ENCODE results near the gene TMEM200A.

DNA sequence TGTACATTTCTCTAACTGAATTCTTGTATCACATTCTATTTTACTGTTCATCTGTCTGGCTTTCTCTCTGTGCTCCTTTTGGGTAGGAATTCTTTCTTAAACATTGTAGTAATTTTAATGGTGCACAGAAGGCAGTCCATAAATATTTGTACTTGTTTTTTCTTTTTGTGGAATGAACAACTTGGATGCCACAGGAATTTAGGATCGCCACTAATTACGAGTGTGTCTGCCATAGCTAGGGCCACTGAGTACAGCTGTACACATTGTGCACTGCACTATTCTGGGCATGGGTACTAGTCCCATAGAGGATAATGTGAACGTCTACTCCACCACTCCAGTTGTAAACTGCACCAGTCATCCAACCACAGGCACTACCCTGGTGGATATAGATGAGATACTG, 39.3 kb upstream of the TMEM200A start:
- no peak for TF ChIP-seq POLR2AphosphoS5 (IDR thresholded peaks at IDR 0.05; ENCODE audit: low read depth, low read length)
- no peak for TF ChIP-seq POLR2A (IDR thresholded peaks at IDR 0.05; ENCODE audit: low read depth, low read length)
- TF ChIP-seq TAF1 (IDR thresholded peaks at IDR 0.05; ENCODE audit: borderline replicate concordance, low read depth, low read length): no peak

Data from GM12892 (cell line).